Measurements from ENCODE around the gene EIF2AK2.

- TF ChIP-seq EZH2 (IDR thresholded peaks at IDR 0.05; ENCODE audit: insufficient read depth, poor library complexity, severe bottlenecking) (no peak), EZH2phosphoT487 (IDR thresholded peaks at IDR 0.05; ENCODE audit: insufficient read depth, low read depth) (no peak)
Measured at GRCh38 chr2:37100054-37100453, 56.7 kb downstream of the EIF2AK2 start.

Measured in GM23248 (cell line).